Keratinocyte (primary cell): ENCODE data around the gene ONECUT1.

ENCODE experiments used
- EZH2 ChIP-seq: IDR thresholded peaks from one replicate; pipeline ENCODE4 v1.6.1; 2012; ENCODE audit warnings: inconsistent platforms, mild to moderate bottlenecking, low read length, moderate library complexity
- TF ChIP-seq, protein P1 (sequence below), 3 experiments: IDR thresholded peaks in 1 of 3; conservative IDR thresholded peaks in 1 of 3; optimal IDR thresholded peaks in 1 of 3; 2 replicates in 2 of 3; 3 replicates in 1 of 3; pipeline versions ENCODE3 to v1.5.1; 2011; ENCODE audit warnings: low read length in 3 of 3, mild to moderate bottlenecking in 3 of 3, moderate library complexity in 2 of 3, control low read depth in 1 of 3, inconsistent platforms in 1 of 3; ENCODE audit not compliant: insufficient read depth in 2 of 3; ENCODE audit errors: extremely low read depth in 1 of 3

DNA sequence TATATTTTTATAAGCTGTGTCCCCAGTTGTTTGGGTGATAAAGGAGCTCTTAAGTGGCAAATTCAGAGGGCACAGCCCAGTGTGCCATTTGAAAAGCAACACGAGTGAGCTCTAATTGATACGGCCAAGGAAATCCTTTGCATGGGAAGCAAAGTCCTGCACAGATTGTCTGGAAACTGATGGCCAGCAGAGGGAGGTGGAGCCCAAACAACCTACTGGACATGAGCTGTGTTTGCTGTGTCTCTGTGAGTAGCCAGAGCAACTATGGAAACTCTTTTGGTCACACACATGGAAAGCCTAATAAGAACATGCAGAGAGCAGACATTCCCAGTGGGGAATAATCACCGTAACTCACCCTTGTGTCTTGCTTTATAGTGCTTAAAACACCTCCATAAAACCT, 24.4 kb downstream of the ONECUT1 start:
- TF ChIP-seq, protein P1, sequence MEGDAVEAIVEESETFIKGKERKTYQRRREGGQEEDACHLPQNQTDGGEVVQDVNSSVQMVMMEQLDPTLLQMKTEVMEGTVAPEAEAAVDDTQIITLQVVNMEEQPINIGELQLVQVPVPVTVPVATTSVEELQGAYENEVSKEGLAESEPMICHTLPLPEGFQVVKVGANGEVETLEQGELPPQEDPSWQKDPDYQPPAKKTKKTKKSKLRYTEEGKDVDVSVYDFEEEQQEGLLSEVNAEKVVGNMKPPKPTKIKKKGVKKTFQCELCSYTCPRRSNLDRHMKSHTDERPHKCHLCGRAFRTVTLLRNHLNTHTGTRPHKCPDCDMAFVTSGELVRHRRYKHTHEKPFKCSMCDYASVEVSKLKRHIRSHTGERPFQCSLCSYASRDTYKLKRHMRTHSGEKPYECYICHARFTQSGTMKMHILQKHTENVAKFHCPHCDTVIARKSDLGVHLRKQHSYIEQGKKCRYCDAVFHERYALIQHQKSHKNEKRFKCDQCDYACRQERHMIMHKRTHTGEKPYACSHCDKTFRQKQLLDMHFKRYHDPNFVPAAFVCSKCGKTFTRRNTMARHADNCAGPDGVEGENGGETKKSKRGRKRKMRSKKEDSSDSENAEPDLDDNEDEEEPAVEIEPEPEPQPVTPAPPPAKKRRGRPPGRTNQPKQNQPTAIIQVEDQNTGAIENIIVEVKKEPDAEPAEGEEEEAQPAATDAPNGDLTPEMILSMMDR (optimal IDR thresholded peaks at IDR 0.05 in 1 of 3, IDR thresholded peaks at IDR 0.05 in 1 of 3, conservative IDR thresholded peaks at IDR 0.05 in 1 of 3; ENCODE audit: extremely low read depth in 1 of 3, insufficient read depth in 2 of 3, low read length in 3 of 3): peak in 2 of 3 experiments; percentile 9 to 30
- no peak for TF ChIP-seq EZH2
